Stomach (tissue), 9 donors: ENCODE data around the gene SLC39A13. TPM values are rescaled to one million over a fixed set of nuclear protein-coding genes. Genes with fewer than 3 reads are reported as not detected.

Experiments
- DNase-seq, 2 donors: peaks; one replicate each; pipeline versions ENCODE4 v3.0.0 to v3.0.0-alpha.2; 2013 to 2019
- H3K27ac ChIP-seq, 5 donors: fragments of 200-600 bp in 4 of 5; sonication (generic) in 4 of 5; one replicate each; pipeline ENCODE4 v1.5.1; 2013 to 2019; ENCODE audit warnings: mild to moderate bottlenecking in 1 of 5, moderate library complexity in 1 of 5
- H3K27me3 ChIP-seq, 3 donors: fragments of 200-600 bp; sonication (generic); one replicate each; pipeline ENCODE4 v1.5.1; 2017 to 2019; ENCODE audit warnings: mixed run types in 1 of 3
- H3K36me3 ChIP-seq, 4 donors: fragments of 200-600 bp; sonication (generic); 1 replicate in 3 of 4; 2 replicates in 1 of 4; pipeline ENCODE4 v1.5.1; 2016 to 2019
- H3K4me1 ChIP-seq, 4 donors: fragments of 200-600 bp; sonication (generic); one replicate each; pipeline ENCODE4 v1.5.1; 2016 to 2019
- H3K4me3 ChIP-seq, 4 donors: fragments of 200-600 bp; sonication (generic) in 3 of 4; one replicate each; pipeline ENCODE4 v1.5.1; 2016 to 2019; ENCODE audit warnings: mild to moderate bottlenecking in 1 of 4
- H3K9me3 ChIP-seq, 4 donors: fragments of 200-600 bp; sonication (generic); one replicate each; pipeline ENCODE4 v1.5.1; 2016 to 2019
- EP300 ChIP-seq: sonication (generic); formaldehyde crosslinking; IDR thresholded peaks from one replicate; pipeline ENCODE4 v1.6.1; 2017; ENCODE audit warnings: antibody characterized with exemption
- POLR2A ChIP-seq, 4 donors: fragments of 450-650 bp; IDR thresholded peaks; one replicate each; pipeline ENCODE4 v1.6.1; 2016; ENCODE audit warnings: antibody characterized with exemption in 4 of 4, control low read depth in 2 of 4, mild to moderate bottlenecking in 1 of 4, moderate library complexity in 1 of 4
- POLR2AphosphoS5 ChIP-seq, 3 donors: sonication (generic); formaldehyde crosslinking; IDR thresholded peaks; one replicate each; pipeline ENCODE4 v1.6.1; 2016; ENCODE audit warnings: antibody characterized with exemption in 3 of 3
- WGBS, 5 donors: extraction: QIAGEN DNeasy Blood & Tissue Kit in 3 of 5; methylation state at CpG; one replicate each; pipeline versions ENCODE4 v1.1.5 to v1.1.7; 2013 to 2018; 5-methylcytosine and 5-hydroxymethylcytosine counted together
- intact Hi-C: fragments of 100-400 bp; cut with DNase I; formaldehyde crosslinking; loops from one replicate; pipeline ENCODE4 v1.15.1; 2023; ENCODE audit warnings: low total_unique reads
- polyA plus RNA-seq, 3 donors: library from polyadenylated mRNA; stranded (reverse); fragments of 200-250 nt; gene quantifications; one replicate each; pipeline ENCODE4 v1.2.3, GENCODE V29; 2013
- total RNA-seq, 5 donors: library from RNA; depleted of rRNA; stranded (reverse); fragments of >200 nt; gene quantifications; one replicate each; pipeline versions ENCODE4 v1.1.0 to v1.2.3, GENCODE V29; 2014 to 2016
- TF ChIP-seq, protein P1 (sequence below), 7 experiments: fragments of 450-650 bp in 4 of 7; fragments of 200-600 bp in 3 of 7; sonication (generic) in 3 of 7; IDR thresholded peaks; one replicate each; pipeline ENCODE4 v1.5.1; 2016 to 2019; ENCODE audit warnings: antibody characterized with exemption in 7 of 7, control low read depth in 2 of 7, mild to moderate bottlenecking in 1 of 7
- donor health status: healthy with polysubstance abuse.
- donor health status: Bipolar disorder and iron deficiency.
- donor health status: healthy.

Gene SLC39A13
- total and polyA plus RNA-seq, 8 donors = 7.0 to 158 (median 25.9) TPM

DNA sequence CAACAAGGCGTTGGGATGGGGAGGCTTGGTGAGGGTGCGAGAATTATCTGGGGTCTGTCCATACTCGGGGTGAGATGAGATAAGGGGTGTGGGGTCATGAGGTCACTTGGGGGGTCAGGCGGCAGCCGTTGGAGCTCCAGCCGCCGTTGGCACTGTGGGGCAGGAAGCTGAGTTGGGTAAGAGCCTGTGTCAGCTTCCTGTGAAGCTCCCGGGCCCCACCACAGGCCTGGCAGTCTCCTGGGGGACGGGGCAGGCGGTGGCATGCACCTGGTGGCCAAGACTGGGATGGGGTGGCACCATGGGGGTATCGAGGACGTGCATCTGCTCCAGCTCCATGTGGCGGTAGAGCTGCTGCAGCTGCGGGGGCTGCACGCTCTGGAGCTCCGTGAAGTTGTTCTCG, 48.8 kb upstream of the SLC39A13 start:
- DNase-seq = no peak
- intact Hi-C loops = no loop called here
- Histone ChIP-seq H3K27me3 (no peaks in the 10 kb centered on the region), H3K36me3 (peaks cover 0 to 13% (median 0%) of the 10 kb centered on the region in 4 donors), H3K4me1 (peaks cover 5 to 17% (median 13%) of the 10 kb centered on the region in 4 donors), H3K27ac (peak overlapping the region in 1 of 5 donors; percentile 1), H3K9me3 (no peaks in the 10 kb centered on the region), H3K4me3 (no peak overlapping the region)
- 69 to 78% (median 74%) methylated on average over 16 to 17 of the region's 17 CpGs for WGBS, 5 donors
- TF ChIP-seq POLR2AphosphoS5 (IDR thresholded peaks at IDR 0.05) (no peak), POLR2A (IDR thresholded peaks at IDR 0.05) (no peak), EP300 (no peak)
- TF ChIP-seq, protein P1, sequence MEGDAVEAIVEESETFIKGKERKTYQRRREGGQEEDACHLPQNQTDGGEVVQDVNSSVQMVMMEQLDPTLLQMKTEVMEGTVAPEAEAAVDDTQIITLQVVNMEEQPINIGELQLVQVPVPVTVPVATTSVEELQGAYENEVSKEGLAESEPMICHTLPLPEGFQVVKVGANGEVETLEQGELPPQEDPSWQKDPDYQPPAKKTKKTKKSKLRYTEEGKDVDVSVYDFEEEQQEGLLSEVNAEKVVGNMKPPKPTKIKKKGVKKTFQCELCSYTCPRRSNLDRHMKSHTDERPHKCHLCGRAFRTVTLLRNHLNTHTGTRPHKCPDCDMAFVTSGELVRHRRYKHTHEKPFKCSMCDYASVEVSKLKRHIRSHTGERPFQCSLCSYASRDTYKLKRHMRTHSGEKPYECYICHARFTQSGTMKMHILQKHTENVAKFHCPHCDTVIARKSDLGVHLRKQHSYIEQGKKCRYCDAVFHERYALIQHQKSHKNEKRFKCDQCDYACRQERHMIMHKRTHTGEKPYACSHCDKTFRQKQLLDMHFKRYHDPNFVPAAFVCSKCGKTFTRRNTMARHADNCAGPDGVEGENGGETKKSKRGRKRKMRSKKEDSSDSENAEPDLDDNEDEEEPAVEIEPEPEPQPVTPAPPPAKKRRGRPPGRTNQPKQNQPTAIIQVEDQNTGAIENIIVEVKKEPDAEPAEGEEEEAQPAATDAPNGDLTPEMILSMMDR (IDR thresholded peaks at IDR 0.05) = no peak

DNA sequence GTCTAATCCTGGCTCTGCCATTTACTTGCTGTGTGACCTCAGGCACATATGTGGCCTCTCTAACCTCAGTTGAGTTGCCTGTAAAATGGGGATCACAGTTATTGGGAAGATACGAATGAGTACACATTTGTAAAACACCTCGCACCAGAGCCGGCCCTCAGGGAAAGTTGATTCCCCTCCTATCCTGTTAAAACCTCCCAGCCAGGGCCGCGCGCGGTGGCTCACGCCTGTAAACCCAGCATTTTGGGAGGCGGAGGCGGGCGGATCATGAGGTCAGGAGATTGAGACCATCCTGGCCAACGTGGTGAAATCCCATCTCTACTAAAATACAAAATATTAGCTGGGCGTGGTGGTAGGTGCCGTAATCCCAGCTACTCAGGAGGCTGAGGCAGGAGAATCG, 48.0 kb upstream of the SLC39A13 start:
- Histone ChIP-seq H3K4me1 (peaks cover 0 to 9% (median 5%) of the 10 kb centered on the region in 4 donors), H3K27me3 (no peaks in the 10 kb centered on the region), H3K36me3 (peaks cover 0 to 8% (median 0%) of the 10 kb centered on the region in 4 donors), H3K9me3 (no peaks in the 10 kb centered on the region), H3K4me3 (no peak overlapping the region), H3K27ac (no peak overlapping the region)
- no peak for DNase-seq
- intact Hi-C loops = no loop called here
- 90 to 95% (median 93%) methylated on average over 15 of the region's 15 CpGs for WGBS, 5 donors
- TF ChIP-seq EP300 (no peak), POLR2A (IDR thresholded peaks at IDR 0.05) (no peak), POLR2AphosphoS5 (IDR thresholded peaks at IDR 0.05) (no peak)
- TF ChIP-seq, protein P1 (IDR thresholded peaks at IDR 0.05) = no peak

DNA sequence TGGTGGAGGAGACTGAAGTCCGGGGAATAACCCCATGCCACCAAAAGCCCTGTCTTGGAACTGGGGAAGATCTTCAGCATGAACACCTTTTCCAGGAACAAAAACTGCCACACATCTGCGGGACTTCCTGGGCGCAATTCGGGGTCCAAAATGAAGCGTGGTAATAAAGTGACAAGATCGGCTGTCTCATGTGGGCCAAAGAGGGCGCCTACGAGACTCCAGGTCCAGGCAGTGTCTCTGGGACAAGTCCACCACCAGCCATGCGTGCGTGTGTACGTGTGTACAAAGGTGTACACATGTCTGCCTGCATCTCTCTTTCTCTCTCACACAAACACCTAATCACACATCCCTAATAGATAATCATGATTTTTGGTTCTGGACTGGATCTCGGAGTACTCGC, 47.0 kb upstream of the SLC39A13 start:
- intact Hi-C loops = no loop called here
- H3K4me1 ChIP-seq = peaks cover 0 to 5% (median 0%) of the 10 kb centered on the region in 4 donors
- no peak overlapping the region for H3K27ac ChIP-seq
- 78 to 88% (median 85%) methylated on average over 13 of the region's 13 CpGs for WGBS, 5 donors
- TF ChIP-seq POLR2AphosphoS5 (IDR thresholded peaks at IDR 0.05) (no peak), EP300 (no peak), POLR2A (IDR thresholded peaks at IDR 0.05) (no peak)
- TF ChIP-seq, protein P1 (IDR thresholded peaks at IDR 0.05) = no peak
- H3K36me3 ChIP-seq = peaks cover 0 to 6% (median 0%) of the 10 kb centered on the region in 4 donors
- H3K9me3 ChIP-seq = no peaks in the 10 kb centered on the region
- H3K27me3 ChIP-seq = no peaks in the 10 kb centered on the region
- DNase-seq = no peak
- no peak overlapping the region for H3K4me3 ChIP-seq

DNA sequence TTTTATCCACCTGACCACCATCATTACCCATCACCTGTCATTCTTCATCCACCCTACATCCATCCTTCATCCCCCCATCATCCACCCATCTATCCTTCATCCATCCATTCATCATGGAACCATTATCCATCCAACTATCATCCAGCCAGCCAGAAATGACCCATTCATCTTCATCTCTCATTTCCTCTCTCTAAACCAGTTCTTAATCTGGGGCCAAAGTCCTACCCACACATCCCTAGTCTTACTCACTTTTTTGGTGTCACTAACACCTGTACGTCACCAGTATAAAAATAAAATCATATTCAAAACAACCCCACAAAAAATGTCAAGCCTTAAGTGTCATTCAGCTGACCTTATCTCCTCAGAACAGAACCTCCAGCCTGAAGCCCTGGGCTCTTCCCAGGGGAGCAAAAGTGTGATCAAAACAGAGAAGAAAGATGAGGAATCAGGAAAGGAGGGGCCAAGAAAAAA, 42.3 kb upstream of the SLC39A13 start:
- Histone ChIP-seq H3K4me3 (no peak overlapping the region), H3K27me3 (no peaks in the 10 kb centered on the region), H3K36me3 (no peaks in the 10 kb centered on the region), H3K27ac (no peak overlapping the region), H3K9me3 (no peaks in the 10 kb centered on the region), H3K4me1 (peaks cover 0 to 5% (median 0%) of the 10 kb centered on the region in 4 donors)
- TF ChIP-seq, protein P1 (IDR thresholded peaks at IDR 0.05) = no peak
- TF ChIP-seq POLR2A (IDR thresholded peaks at IDR 0.05) (no peak), EP300 (no peak), POLR2AphosphoS5 (IDR thresholded peaks at IDR 0.05) (no peak)
- 59 to 92% (median 69%) methylated on average over 1 of the region's 1 CpG for WGBS, 5 donors
- intact Hi-C loops = no loop called here
- DNase-seq = no peak
